IMR-90 (cell line): ENCODE measurements around the gene NRIP1. TPM values are rescaled to one million over a fixed set of nuclear protein-coding genes. Genes with fewer than 3 reads are reported as not detected.

ENCODE experiments used
- ATAC-seq: fragments of 200-7000 bp; cut with Tn5 transposase; 2 replicates; pipeline ENCODE4 v1.9.1; 2020; ENCODE audit warnings: low read depth, mild to moderate bottlenecking, moderate library complexity
- BruUV-seq: library from RNA; stranded (reverse); fragments of 400-500 nt; replicated peaks from 2 replicates; lab custom pipeline; 2021; lab: Mats Ljungman, UMichigan
- CTCF ChIA-PET: fragments of 300-600 bp; formaldehyde crosslinking; extraction: SDS; loops from one replicate; lab custom pipeline; 2021; ENCODE audit warnings: antibody characterized with exemption; lab: Yijun Ruan, JAX
- POLR2A ChIA-PET: fragments of 300-600 bp; sonication (Branson Sonifier 250); formaldehyde crosslinking; loops from one replicate; lab custom pipeline; 2022; ENCODE audit warnings: antibody characterized with exemption; ENCODE audit not compliant: unreplicated experiment; lab: Charles Lee
- DNase-seq: peaks from one replicate; pipeline ENCODE4 v3.0.0; 2013
- H2AFZ ChIP-seq: replicated peaks from 2 replicates; pipeline ENCODE3; 2013; ENCODE audit warnings: low read length, mild to moderate bottlenecking; ENCODE audit not compliant: poor library complexity
- H2AK5ac ChIP-seq: 2 replicates; pipeline ENCODE4 v1.6.1; 2013; ENCODE audit warnings: low read depth, low read length, inconsistent platforms
- H2AK9ac ChIP-seq: replicated peaks from 2 replicates; pipeline ENCODE3; 2013; ENCODE audit warnings: mild to moderate bottlenecking, low read depth, low read length, moderate library complexity; ENCODE audit not compliant: poor library complexity
- H2BK120ac ChIP-seq: 2 replicates; pipeline ENCODE4 v1.6.1; 2013; ENCODE audit warnings: low read depth, low read length, inconsistent platforms
- H2BK15ac ChIP-seq: 3 replicates; pipeline ENCODE4 v1.6.1; 2013; ENCODE audit warnings: low read depth, low read length, inconsistent platforms
- H2BK20ac ChIP-seq: 2 replicates; pipeline ENCODE4 v1.6.1; 2013; ENCODE audit warnings: low read depth, mild to moderate bottlenecking, inconsistent platforms, low read length, moderate library complexity
- H2BK5ac ChIP-seq: 2 replicates; pipeline ENCODE4 v1.6.1; 2013; ENCODE audit warnings: mild to moderate bottlenecking, low read depth, low read length, inconsistent platforms; ENCODE audit not compliant: poor library complexity, severe bottlenecking
- H3K14ac ChIP-seq: replicated peaks from 2 replicates; pipeline ENCODE4 v1.6.1; 2013; ENCODE audit warnings: low read depth, low read length, inconsistent platforms
- H3K18ac ChIP-seq: 2 replicates; pipeline ENCODE4 v1.6.1; 2013; ENCODE audit warnings: low read depth, low read length, control low read depth
- H3K23ac ChIP-seq: 2 replicates; pipeline ENCODE4 v1.6.1; 2013; ENCODE audit warnings: low read depth, low read length, inconsistent platforms
- H3K27ac ChIP-seq: 2 replicates; pipeline ENCODE4 v1.5.1; 2013; ENCODE audit warnings: mild to moderate bottlenecking, control low read depth, low read length; ENCODE audit not compliant: insufficient read depth
- H3K27me3 ChIP-seq: 2 replicates; pipeline ENCODE4 v1.6.1; 2013; ENCODE audit warnings: low read length; ENCODE audit not compliant: control insufficient read depth, insufficient read depth
- H3K36me3 ChIP-seq: 2 replicates; pipeline ENCODE4 v1.6.1; 2013; ENCODE audit warnings: low read length, mixed read lengths; ENCODE audit not compliant: control insufficient read depth, insufficient read depth
- H3K4ac ChIP-seq: 2 replicates; pipeline ENCODE4 v1.6.1; 2013; ENCODE audit warnings: low read depth, low read length, inconsistent platforms
- H3K4me1 ChIP-seq: 2 replicates; pipeline ENCODE4 v1.6.1; 2013; ENCODE audit warnings: low read length, mixed read lengths; ENCODE audit not compliant: control insufficient read depth, insufficient read depth
- H3K4me2 ChIP-seq: 2 replicates; pipeline ENCODE4 v1.6.1; 2013; ENCODE audit warnings: low read depth, mild to moderate bottlenecking, control low read depth, low read length, moderate library complexity
- H3K4me3 ChIP-seq: 2 replicates; pipeline ENCODE4 v1.5.1; 2013; ENCODE audit warnings: low read depth, mild to moderate bottlenecking, control low read depth, low read length, moderate library complexity; ENCODE audit not compliant: insufficient read depth
- H3K56ac ChIP-seq: 2 replicates; pipeline ENCODE4 v1.6.1; 2013; ENCODE audit warnings: low read length, inconsistent platforms; ENCODE audit not compliant: insufficient read depth; ENCODE audit errors: extremely low read depth
- H3K79me1 ChIP-seq, 2 experiments: 2 replicates each; pipeline ENCODE4 v1.6.1; 2013; ENCODE audit warnings: low read length in 2 of 2, inconsistent platforms in 1 of 2, low read depth in 1 of 2
- H3K9ac ChIP-seq: 2 replicates; pipeline ENCODE4 v1.6.1; 2013; ENCODE audit warnings: low read depth, low read length, control low read depth
- H3K9me1 ChIP-seq: 2 replicates; pipeline ENCODE4 v1.6.1; 2013; ENCODE audit warnings: low read length, inconsistent platforms; ENCODE audit not compliant: insufficient read depth
- H3K9me3 ChIP-seq: 2 replicates; pipeline ENCODE4 v1.6.1; 2013; ENCODE audit warnings: low read length; ENCODE audit not compliant: control insufficient read depth, insufficient read depth
- H4K20me1 ChIP-seq: 2 replicates; pipeline ENCODE4 v1.6.1; 2013; ENCODE audit warnings: low read length, inconsistent platforms; ENCODE audit not compliant: insufficient read depth
- H4K5ac ChIP-seq: 2 replicates; pipeline ENCODE4 v1.6.1; 2013; ENCODE audit warnings: mild to moderate bottlenecking, low read depth, low read length, control low read depth
- H4K8ac ChIP-seq, 2 experiments: 2 replicates each; pipeline ENCODE4 v1.6.1; 2013; ENCODE audit warnings: low read depth in 2 of 2, low read length in 2 of 2, control low read depth in 1 of 2, inconsistent platforms in 1 of 2
- H4K91ac ChIP-seq: 2 replicates; pipeline ENCODE4 v1.6.1; 2013; ENCODE audit warnings: low read depth, low read length, inconsistent platforms; ENCODE audit not compliant: insufficient read depth
- BHLHE40 ChIP-seq: fragments of 150-350 bp; IDR thresholded peaks from 2 replicates; pipeline ENCODE4 v1.6.1; 2016; ENCODE audit warnings: mild to moderate bottlenecking, low read depth, low read length
- CEBPB ChIP-seq: IDR thresholded peaks from 2 replicates; pipeline ENCODE4 v1.6.1; 2012; ENCODE audit warnings: low read depth, low read length, improper control_type of control experiment
- FOS ChIP-seq: fragments of 150-350 bp; IDR thresholded peaks from 2 replicates; pipeline ENCODE4 v1.6.1; 2016; ENCODE audit warnings: low read depth, low read length
- MAFK ChIP-seq: IDR thresholded peaks from 2 replicates; pipeline ENCODE4 v1.6.1; 2012; ENCODE audit warnings: low read depth, low read length, improper control_type of control experiment
- MAZ ChIP-seq: IDR thresholded peaks from 2 replicates; pipeline ENCODE4 v1.6.1; 2012; ENCODE audit warnings: low read depth, mild to moderate bottlenecking, low read length, improper control_type of control experiment, moderate library complexity, borderline replicate concordance
- RAD21 ChIP-seq: IDR thresholded peaks from 2 replicates; pipeline ENCODE4 v1.6.1; 2012; ENCODE audit warnings: low read length, improper control_type of control experiment
- RFX5 ChIP-seq: IDR thresholded peaks from 2 replicates; pipeline ENCODE4 v1.8.0; 2012; ENCODE audit warnings: low read depth, mild to moderate bottlenecking, low read length, moderate library complexity
- WGBS, 2 experiments: methylation state at CpG; one replicate each; pipeline versions ENCODE4 v1.1.5 to v1.1.7; 2013; ENCODE audit warnings: missing lambda C conversion rate in 2 of 2; ENCODE audit not compliant: insufficient read length in 1 of 2; ENCODE audit errors: extremely low coverage in 2 of 2; 5-methylcytosine and 5-hydroxymethylcytosine counted together
- dilution Hi-C: fragments of 300-500 bp; cut with HindIII; formaldehyde crosslinking; loops from one replicate; pipeline ENCODE4 v1.14.3; 2018; ENCODE audit warnings: low sequenced_read_pairs; ENCODE audit not compliant: unreplicated experiment
- in situ Hi-C: fragments of 300-500 bp; cut with MboI; formaldehyde crosslinking; loops from 3 replicates; pipeline ENCODE4 v1.14.3; 2019; ENCODE audit warnings: low sequenced_read_pairs, inconsistent platforms, mixed read lengths
- intact Hi-C: fragments of 100-400 bp; cut with micrococcal nuclease; formaldehyde crosslinking; loops from 2 replicates; pipeline ENCODE4 v1.10.0; 2022
- polyA plus RNA-seq, 3 experiments: library from polyadenylated mRNA; depleted of rRNA; stranded (reverse); fragments of >200 nt; gene quantifications; 2 replicates each; pipeline ENCODE4 v1.2.3, GENCODE V29; 2012; ENCODE audit warnings: low replicate concordance in 1 of 3
- total RNA-seq: library from RNA; depleted of rRNA; stranded (reverse); fragments of >200 nt; gene quantifications from 2 replicates; pipeline ENCODE4 v1.2.3, GENCODE V29; 2012
- TF ChIP-seq, protein P1 (sequence below): conservative IDR thresholded peaks from 2 replicates; pipeline ENCODE4 v1.5.1; 2012; ENCODE audit warnings: mild to moderate bottlenecking, low read depth, low read length, improper control_type of control experiment
- TF ChIP-seq, protein P2 (sequence below): fragments of 150-350 bp; IDR thresholded peaks from 2 replicates; pipeline ENCODE4 v1.6.1; 2017; ENCODE audit warnings: mild to moderate bottlenecking, antibody characterized with exemption, low read length, low read depth

Gene NRIP1
- total and polyA plus RNA-seq, 2 of the 4 experiments (the other 2 are of a cell fraction) = 9.6 to 73.8 TPM

GRCh38 chr21:15036189-15036588, 28.6 kb downstream of the NRIP1 start:
- no peak overlapping the region for H3K9ac ChIP-seq
- BruUV-seq = no TSS peak
- 100% methylated on average over 1 of the region's 1 CpG; no CpG with 5 or more reads in 1 of the 2 experiments for WGBS, 2 experiments
- no peak overlapping the region for H2BK20ac ChIP-seq
- ATAC-seq (no peak), DNase-seq (no peak)
- no peak overlapping the region for H4K8ac ChIP-seq
- H3K14ac ChIP-seq = no peak overlapping the region
- H4K91ac ChIP-seq = no peak overlapping the region
- no peak overlapping the region for H2BK120ac ChIP-seq
- TF ChIP-seq RAD21 = no peak
- TF ChIP-seq MAFK = no peak
- TF ChIP-seq, protein P1, sequence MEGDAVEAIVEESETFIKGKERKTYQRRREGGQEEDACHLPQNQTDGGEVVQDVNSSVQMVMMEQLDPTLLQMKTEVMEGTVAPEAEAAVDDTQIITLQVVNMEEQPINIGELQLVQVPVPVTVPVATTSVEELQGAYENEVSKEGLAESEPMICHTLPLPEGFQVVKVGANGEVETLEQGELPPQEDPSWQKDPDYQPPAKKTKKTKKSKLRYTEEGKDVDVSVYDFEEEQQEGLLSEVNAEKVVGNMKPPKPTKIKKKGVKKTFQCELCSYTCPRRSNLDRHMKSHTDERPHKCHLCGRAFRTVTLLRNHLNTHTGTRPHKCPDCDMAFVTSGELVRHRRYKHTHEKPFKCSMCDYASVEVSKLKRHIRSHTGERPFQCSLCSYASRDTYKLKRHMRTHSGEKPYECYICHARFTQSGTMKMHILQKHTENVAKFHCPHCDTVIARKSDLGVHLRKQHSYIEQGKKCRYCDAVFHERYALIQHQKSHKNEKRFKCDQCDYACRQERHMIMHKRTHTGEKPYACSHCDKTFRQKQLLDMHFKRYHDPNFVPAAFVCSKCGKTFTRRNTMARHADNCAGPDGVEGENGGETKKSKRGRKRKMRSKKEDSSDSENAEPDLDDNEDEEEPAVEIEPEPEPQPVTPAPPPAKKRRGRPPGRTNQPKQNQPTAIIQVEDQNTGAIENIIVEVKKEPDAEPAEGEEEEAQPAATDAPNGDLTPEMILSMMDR = no peak
- TF ChIP-seq MAZ = no peak
- TF ChIP-seq CEBPB = no peak
- TF ChIP-seq RFX5 = no peak
- no peak for TF ChIP-seq FOS
- TF ChIP-seq, protein P2, sequence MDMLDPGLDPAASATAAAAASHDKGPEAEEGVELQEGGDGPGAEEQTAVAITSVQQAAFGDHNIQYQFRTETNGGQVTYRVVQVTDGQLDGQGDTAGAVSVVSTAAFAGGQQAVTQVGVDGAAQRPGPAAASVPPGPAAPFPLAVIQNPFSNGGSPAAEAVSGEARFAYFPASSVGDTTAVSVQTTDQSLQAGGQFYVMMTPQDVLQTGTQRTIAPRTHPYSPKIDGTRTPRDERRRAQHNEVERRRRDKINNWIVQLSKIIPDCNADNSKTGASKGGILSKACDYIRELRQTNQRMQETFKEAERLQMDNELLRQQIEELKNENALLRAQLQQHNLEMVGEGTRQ = no peak
- no peak for TF ChIP-seq BHLHE40
- H4K20me1 ChIP-seq = peaks cover 21% of the 10 kb centered on the region
- no peak overlapping the region for H2BK5ac ChIP-seq
- no peak overlapping the region for H3K4ac ChIP-seq
- H3K36me3 ChIP-seq = no peaks in the 10 kb centered on the region; the same call in 1 of the 2 replicates
- no peaks in the 10 kb centered on the region for H3K9me1 ChIP-seq
- H3K4me2 ChIP-seq = no peak overlapping the region
- no peak overlapping the region for H3K4me3 ChIP-seq
- H3K56ac ChIP-seq = no peak overlapping the region
- no peaks in the 10 kb centered on the region for H3K4me1 ChIP-seq
- no peak overlapping the region for H3K18ac ChIP-seq
- in situ Hi-C loops = no loop called here
- dilution Hi-C loops = no loop called here
- CTCF ChIA-PET = no interaction called here
- no peak overlapping the region for H2BK15ac ChIP-seq
- H2AK5ac ChIP-seq = no peak overlapping the region
- intact Hi-C loops = no loop called here
- no peak overlapping the region for H3K23ac ChIP-seq
- H3K79me1 ChIP-seq = peaks cover 12 to 40% of the 10 kb centered on the region in 2 experiments
- no peaks in the 10 kb centered on the region for H3K27me3 ChIP-seq
- POLR2A ChIA-PET = no interaction called here
- no peak overlapping the region for H4K5ac ChIP-seq
- no peak overlapping the region for H2AK9ac ChIP-seq
- H2AFZ ChIP-seq = no peak overlapping the region
- no peaks in the 10 kb centered on the region; the same call in 1 of the 2 replicates for H3K9me3 ChIP-seq
- H3K27ac ChIP-seq = no peak overlapping the region
